Ishikawa (cell line): Measurements from ENCODE around the gene PRKN.

Experiments
- CEBPB ChIP-seq: IDR thresholded peaks from 2 replicates; pipeline ENCODE4 v1.6.1; 2012
- RAD21 ChIP-seq: IDR thresholded peaks from 2 replicates; pipeline ENCODE4 v1.6.1; 2012; ENCODE audit warnings: low read depth
- REST ChIP-seq: IDR thresholded peaks from 2 replicates; pipeline ENCODE4 v1.6.1; 2012; ENCODE audit warnings: low read depth, mild to moderate bottlenecking
- TAF1 ChIP-seq: IDR thresholded peaks from 2 replicates; pipeline ENCODE4 v1.6.1; 2012; ENCODE audit warnings: low read depth, mild to moderate bottlenecking
- YY1 ChIP-seq: IDR thresholded peaks from 2 replicates; pipeline ENCODE4 v1.6.1; 2012; ENCODE audit warnings: low read depth

- TF ChIP-seq YY1 (no peak), CEBPB (no peak), TAF1 (no peak), REST (no peak), RAD21 (no peak)
Measured at GRCh38 chr6:161341638-161342037, 1385.9 kb downstream of the PRKN start.
